NT2/D1 (cell line): Measurements from ENCODE around the gene SEC24D.

Experiments used
- YY1 ChIP-seq: IDR thresholded peaks from 2 replicates; pipeline ENCODE4 v1.6.1; 2011; ENCODE audit not compliant: insufficient read length, insufficient read depth
- ZNF274 ChIP-seq: IDR thresholded peaks from 2 replicates; pipeline ENCODE4 v1.6.1; 2011; ENCODE audit warnings: mild to moderate bottlenecking, low read depth, low read length

DNA sequence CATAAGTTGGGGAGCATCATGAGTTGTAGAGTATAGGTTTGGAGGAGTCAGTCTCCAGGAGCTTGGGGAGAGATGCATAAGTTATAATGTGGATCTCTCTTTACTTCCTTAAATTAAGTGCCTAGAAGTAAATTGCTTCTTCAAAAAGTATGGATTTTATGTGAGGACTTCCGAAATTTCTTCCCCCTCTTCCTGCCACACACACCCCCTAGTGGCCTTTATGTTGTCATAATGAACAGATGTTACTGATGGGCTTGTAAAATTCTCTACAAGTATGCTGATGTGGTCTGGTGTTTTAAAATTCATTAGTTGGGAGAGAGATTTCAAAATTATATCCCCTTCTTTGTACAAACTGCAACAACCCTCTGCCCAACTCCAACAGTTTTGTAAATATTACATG lies 153.0 kb downstream of the SEC24D start:
- TF ChIP-seq ZNF274 (no peak), YY1 (no peak)
